NCI-H2196 (cell line): ENCODE data around the gene SLCO3A1.
"Not testable (repeated sequence)": the region's sequence is repeated elsewhere in the genome, so short reads cannot be mapped to it uniquely, and the experiment has no call there.

Experiments used
- DNase-seq: peaks from one replicate; lab custom pipeline; 2025; ENCODE audit not compliant: unreplicated experiment; lab: John Stamatoyannopoulos, UW

The SLCO3A1 gene

GRCh38 chr15:92189166-92189565 is 335.7 kb downstream of the SLCO3A1 start:
- no peak for DNase-seq

GRCh38 chr15:92195241-92195640 is 341.7 kb downstream of the SLCO3A1 start:
- DNase-seq, result no peak

DNA sequence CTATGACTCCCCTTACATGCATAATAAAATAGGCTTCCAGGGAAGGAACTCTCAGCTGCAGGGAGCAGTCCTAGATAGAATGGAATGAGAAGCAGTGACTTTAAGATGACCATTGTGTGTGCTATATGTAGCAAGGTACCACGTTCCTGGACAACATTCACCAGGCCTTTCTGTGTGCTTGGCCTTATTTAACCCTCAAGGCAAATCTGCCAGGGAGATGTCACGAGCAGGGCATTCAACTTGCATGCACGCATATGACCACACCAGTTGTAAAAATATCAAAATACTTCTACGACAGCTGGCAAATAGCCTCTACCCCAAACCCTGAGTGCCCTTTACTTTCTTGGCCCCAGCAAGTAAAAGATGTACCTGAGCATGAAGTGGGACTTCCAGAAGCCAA is 342.8 kb downstream of the SLCO3A1 start:
- no peak for DNase-seq

DNA sequence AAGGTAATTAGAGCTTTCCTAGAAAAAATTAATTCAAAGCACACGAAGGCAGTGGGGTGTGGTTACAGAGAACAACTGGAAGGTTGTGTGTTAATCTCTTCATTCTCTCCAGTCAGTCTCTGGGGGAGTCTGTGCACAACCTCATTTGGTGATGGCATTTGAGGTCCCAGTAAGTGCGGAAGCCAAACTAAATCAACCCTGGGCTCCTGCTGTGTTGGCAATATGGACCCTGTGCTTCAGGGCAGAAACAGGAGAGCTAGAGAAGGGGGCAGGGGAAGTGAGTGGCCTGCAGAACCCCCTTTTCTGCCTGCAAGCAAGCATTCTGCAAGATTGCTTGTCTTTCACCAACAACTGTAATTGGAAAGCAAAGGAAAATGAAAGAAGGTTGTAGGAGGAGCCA is 344.2 kb downstream of the SLCO3A1 start:
- DNase-seq, result no peak

DNA sequence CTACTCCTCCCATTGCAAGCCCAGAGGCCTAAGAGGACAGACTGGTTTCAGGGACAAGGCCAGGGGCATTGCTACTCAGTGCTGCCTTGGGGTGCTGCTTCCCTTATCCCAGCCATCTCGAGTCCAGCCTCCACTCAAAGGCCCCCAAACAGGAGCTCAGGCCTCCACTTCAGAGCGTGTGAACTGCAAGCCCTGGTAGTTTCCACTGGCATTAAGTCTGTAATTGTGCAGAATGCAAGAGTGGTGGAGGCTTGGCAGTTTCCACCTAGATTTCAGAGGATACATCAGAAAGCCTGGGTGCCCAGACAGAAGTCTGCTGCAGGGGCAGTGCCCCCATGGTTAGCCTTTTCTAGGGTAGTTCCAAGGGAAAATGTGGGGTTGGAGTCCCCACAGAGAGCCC is 347.4 kb downstream of the SLCO3A1 start:
- DNase-seq, result no peak

DNA sequence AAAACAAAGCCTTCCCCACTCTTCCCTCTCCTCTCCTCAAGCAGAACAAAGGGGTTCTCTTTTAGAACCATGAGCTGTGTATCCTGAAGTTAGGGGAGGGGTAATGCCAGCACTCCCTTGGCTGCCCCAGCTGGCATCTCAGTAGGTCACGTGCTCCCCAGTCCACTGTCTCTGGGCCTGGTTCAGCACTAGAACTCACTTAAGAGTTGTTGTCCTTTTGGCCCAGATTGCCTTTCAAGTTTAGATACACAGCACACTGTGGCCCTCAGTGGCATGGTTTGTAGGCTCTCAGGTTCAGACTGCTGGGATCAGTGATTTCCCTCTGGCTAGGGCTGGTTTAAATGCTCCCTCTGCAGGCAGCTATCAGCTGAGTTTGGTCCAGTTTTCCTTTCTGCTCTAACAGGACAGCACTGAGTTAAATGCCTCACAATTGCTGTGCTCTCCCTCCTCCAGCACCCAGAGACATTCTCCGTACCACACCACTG is 351.8 kb downstream of the SLCO3A1 start:
- DNase-seq, result no peak

GRCh38 chr15:92207601-92208000 is 354.1 kb downstream of the SLCO3A1 start:
- not testable (repeated sequence) for DNase-seq
